AG04449 (cell line): ENCODE results near the gene GSAP.

Experiments used
- CTCF ChIA-PET: fragments of 350-600 bp; formaldehyde crosslinking; extraction: SDS; loops from one replicate; lab custom pipeline; 2021; ENCODE audit warnings: antibody characterized with exemption; lab: Yijun Ruan, JAX
- POLR2A ChIA-PET: fragments of 400-600, 350-600 bp; formaldehyde crosslinking; extraction: SDS; loops from one replicate; lab custom pipeline; 2020; ENCODE audit warnings: antibody characterized with exemption, inconsistent platforms; lab: Yijun Ruan, JAX
- DNase-seq: peaks from one replicate; pipeline ENCODE4 v3.0.0-alpha.2; 2010; ENCODE audit warnings: low read depth, low spot score
- H3K4me3 ChIP-seq: 2 replicates; pipeline ENCODE4 v1.5.1; 2011; ENCODE audit warnings: low read depth, mild to moderate bottlenecking, control low read depth, low read length
- CTCF ChIP-seq: IDR thresholded peaks from one replicate; pipeline ENCODE4 v1.5.1; 2011; ENCODE audit warnings: mild to moderate bottlenecking, moderate library complexity, low read length, control low read depth, inconsistent platforms; ENCODE audit not compliant: insufficient read depth; ENCODE audit errors: missing control alignments

Gene GSAP

GRCh38 chr7:77409005-77409738 lies 7.0 kb downstream of the GSAP start:
- ChIA-PET CTCF (interaction anchor here (1.0 to 2.4 kb wide), 2 partner anchors 10 kb away, joined by 3 to 7 read pairs; no protein-coding TSS in a partner anchor), POLR2A (interaction anchor here (1.0 kb wide), 1 partner anchor 108 kb away, joined by 4 read pairs; no protein-coding TSS in a partner anchor)
- no peak overlapping the region for H3K4me3 ChIP-seq
- TF ChIP-seq CTCF: no peak
- no peak for DNase-seq

DNA sequence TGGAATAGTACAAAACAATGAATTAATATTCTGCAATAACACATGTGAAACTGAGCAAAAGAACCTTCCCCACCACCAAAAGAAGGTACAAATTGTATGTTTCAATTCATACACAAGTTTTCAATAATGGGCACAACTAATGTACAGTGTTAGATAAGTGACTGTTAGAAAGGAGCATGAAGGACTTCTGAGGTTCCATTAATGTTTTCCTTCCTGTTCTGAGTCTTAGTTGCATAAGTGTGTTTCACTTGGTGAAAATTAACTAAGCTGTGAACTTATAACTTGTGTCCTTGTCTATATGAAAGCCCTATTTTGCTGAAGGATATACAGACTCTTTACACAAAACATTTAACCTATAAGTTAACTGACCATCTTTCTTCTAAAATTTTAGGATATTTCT lies 8.2 kb downstream of the GSAP start:
- ChIA-PET CTCF (interaction anchor here (2.4 kb wide), 1 partner anchor 9 kb away, joined by 7 read pairs; no protein-coding TSS in a partner anchor), POLR2A (no interaction called here)
- no peak overlapping the region for H3K4me3 ChIP-seq
- TF ChIP-seq CTCF: no peak
- DNase-seq: no peak

- H3K4me3 ChIP-seq: no peak overlapping the region
- DNase-seq: no peak
- TF ChIP-seq CTCF: no peak
- ChIA-PET CTCF (interaction anchor here (1.2 to 1.4 kb wide), 2 partner anchors 18 to 19 kb away, joined by 3 read pairs; no protein-coding TSS in a partner anchor), POLR2A (no interaction called here)
Observed at GRCh38 chr7:77406421-77406820, 9.7 kb downstream of the GSAP start.

DNA sequence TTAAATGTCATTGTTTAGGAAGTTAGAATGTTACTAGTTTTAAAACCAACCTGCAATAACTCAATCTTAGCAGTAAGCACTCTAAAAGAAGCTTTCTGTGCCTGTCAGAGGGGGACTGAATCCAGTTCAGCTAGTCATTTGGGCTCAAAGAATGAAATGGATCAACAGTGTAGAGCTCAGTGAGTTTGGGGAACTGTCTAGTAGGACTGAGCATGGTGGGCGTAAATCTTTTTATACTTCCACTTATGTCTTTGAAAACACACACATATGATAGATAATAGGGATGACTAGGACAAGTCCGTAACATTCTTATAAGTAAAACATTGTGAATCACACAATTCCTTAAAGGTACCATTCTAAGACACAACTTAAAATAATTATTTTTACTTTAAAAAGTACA lies 11.5 kb downstream of the GSAP start:
- no peak for DNase-seq
- ChIA-PET POLR2A (no interaction called here), CTCF (interaction anchor here (0.9 to 1.4 kb wide), 2 partner anchors 13 to 247 kb away, joined by 3 to 4 read pairs; no protein-coding TSS in a partner anchor)
- no peak overlapping the region for H3K4me3 ChIP-seq
- no peak for TF ChIP-seq CTCF

GRCh38 chr7:77403957-77404356 lies 12.2 kb downstream of the GSAP start:
- ChIA-PET POLR2A (no interaction called here), CTCF (interaction anchor here (1.4 kb wide), 1 partner anchor 248 kb away, joined by 4 read pairs; no protein-coding TSS in a partner anchor)
- DNase-seq: no peak
- no peak for TF ChIP-seq CTCF
- H3K4me3 ChIP-seq: no peak overlapping the region

DNA sequence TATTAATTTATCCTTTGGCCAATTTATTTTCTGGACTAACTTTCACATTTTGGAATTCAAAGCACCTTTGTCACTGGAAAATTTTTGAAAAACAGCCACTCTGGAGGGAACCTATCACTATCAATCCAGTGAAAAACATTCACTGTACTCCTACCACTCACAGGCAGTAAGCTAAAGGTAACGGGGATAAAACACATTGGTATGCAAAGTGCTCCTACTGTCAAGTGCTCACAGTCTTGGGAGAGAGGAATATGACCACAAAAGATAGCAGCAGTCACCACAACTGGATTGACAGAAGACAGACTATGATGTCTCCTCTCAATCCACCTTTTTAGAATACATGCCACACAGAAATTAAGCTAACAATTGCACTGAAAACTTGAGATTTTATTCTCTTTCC lies 13.3 kb downstream of the GSAP start:
- H3K4me3 ChIP-seq: no peak overlapping the region
- DNase-seq: no peak
- no peak for TF ChIP-seq CTCF
- ChIA-PET CTCF (no interaction called here), POLR2A (no interaction called here)
